Astrocyte (in vitro differentiated cells and primary cell): ENCODE data around the gene CFAP119. TPM values are rescaled to one million over a fixed set of nuclear protein-coding genes. Genes with fewer than 3 reads are reported as not detected.

Experiments
- DNase-seq: peaks from one replicate; pipeline ENCODE4 v3.0.0-alpha.2; 2010; ENCODE audit warnings: low read depth
- FAIRE-seq: peaks from 2 replicates; lab custom pipeline; 2011; peaks lifted over from hg19 to GRCh38; lab: Jason Lieb, UNC
- H2AFZ ChIP-seq: 2 replicates; pipeline ENCODE4 v1.6.0; 2012; ENCODE audit warnings: low read depth, low read length, inconsistent platforms
- H3K27ac ChIP-seq: 2 replicates; pipeline ENCODE4 v1.5.1; 2011; ENCODE audit warnings: low read depth, low read length, inconsistent platforms
- H3K27me3 ChIP-seq: 2 replicates; pipeline ENCODE4 v1.6.0; 2011; ENCODE audit warnings: low read length, inconsistent platforms; ENCODE audit not compliant: insufficient read depth
- H3K36me3 ChIP-seq: 2 replicates; pipeline ENCODE4 v1.5.1; 2011; ENCODE audit warnings: low read length, inconsistent platforms; ENCODE audit not compliant: insufficient read depth
- H3K4me1 ChIP-seq: 2 replicates; pipeline ENCODE4 v1.5.1; 2011; ENCODE audit warnings: low read length, inconsistent platforms; ENCODE audit not compliant: insufficient read depth
- H3K4me2 ChIP-seq: 2 replicates; pipeline ENCODE4 v1.6.0; 2012; ENCODE audit warnings: low read length, inconsistent platforms
- H3K4me3 ChIP-seq: 2 replicates; pipeline ENCODE4 v1.5.1; 2011; ENCODE audit warnings: low read depth, mild to moderate bottlenecking, low read length, inconsistent platforms; ENCODE audit not compliant: insufficient read depth
- H3K79me2 ChIP-seq: 2 replicates; pipeline ENCODE4 v1.6.0; 2012; ENCODE audit warnings: mild to moderate bottlenecking, low read length, inconsistent platforms; ENCODE audit not compliant: insufficient read depth
- H3K9ac ChIP-seq: 2 replicates; pipeline ENCODE4 v1.6.0; 2012; ENCODE audit warnings: mild to moderate bottlenecking, low read length, inconsistent platforms
- H3K9me3 ChIP-seq: 2 replicates; pipeline ENCODE4 v1.5.1; 2012; ENCODE audit warnings: low read depth, mild to moderate bottlenecking, low read length, inconsistent platforms; ENCODE audit not compliant: insufficient read depth
- H4K20me1 ChIP-seq: 2 replicates; pipeline ENCODE4 v1.6.0; 2012; ENCODE audit warnings: low read length, inconsistent platforms; ENCODE audit not compliant: insufficient read depth
- H3K27ac Mint-ChIP-seq: one replicate; pipeline ENCODE4 v1.8.0; 2021; ENCODE audit warnings: mild to moderate bottlenecking, mixed read lengths; ENCODE audit not compliant: unreplicated experiment
- H3K27me3 Mint-ChIP-seq: one replicate; pipeline ENCODE4 v1.8.0; 2021; ENCODE audit warnings: low read depth, mixed read lengths; ENCODE audit not compliant: unreplicated experiment
- H3K36me3 Mint-ChIP-seq: one replicate; pipeline ENCODE4 v1.8.0; 2021; ENCODE audit warnings: low read depth, mixed read lengths; ENCODE audit not compliant: unreplicated experiment
- H3K4me1 Mint-ChIP-seq: one replicate; pipeline ENCODE4 v1.8.0; 2021; ENCODE audit warnings: low read depth, mixed read lengths; ENCODE audit not compliant: unreplicated experiment
- H3K4me3 Mint-ChIP-seq: one replicate; pipeline ENCODE4 v1.8.0; 2021; ENCODE audit warnings: mild to moderate bottlenecking, moderate library complexity, mixed read lengths; ENCODE audit not compliant: unreplicated experiment
- H3K9me3 Mint-ChIP-seq: one replicate; pipeline ENCODE4 v1.8.0; 2021; ENCODE audit warnings: mild to moderate bottlenecking, mixed read lengths; ENCODE audit not compliant: unreplicated experiment
- EZH2 ChIP-seq: IDR thresholded peaks from 2 replicates; pipeline ENCODE4 v1.6.1; 2012; ENCODE audit warnings: mild to moderate bottlenecking, low read length, inconsistent platforms; ENCODE audit not compliant: insufficient read depth
- total RNA-seq: library from RNA; stranded (reverse); gene quantifications from 2 replicates; pipeline ENCODE4 v1.2.1, GENCODE V29; 2021
- TF ChIP-seq, protein P1 (sequence below): IDR thresholded peaks from 2 replicates; pipeline ENCODE4 v1.5.1; 2011; ENCODE audit warnings: low read depth, mild to moderate bottlenecking, inconsistent platforms, low read length, moderate library complexity; ENCODE audit not compliant: insufficient read depth

Gene CFAP119
- total RNA-seq, 1 donor from 2014 or later, result 4.0 TPM

DNA sequence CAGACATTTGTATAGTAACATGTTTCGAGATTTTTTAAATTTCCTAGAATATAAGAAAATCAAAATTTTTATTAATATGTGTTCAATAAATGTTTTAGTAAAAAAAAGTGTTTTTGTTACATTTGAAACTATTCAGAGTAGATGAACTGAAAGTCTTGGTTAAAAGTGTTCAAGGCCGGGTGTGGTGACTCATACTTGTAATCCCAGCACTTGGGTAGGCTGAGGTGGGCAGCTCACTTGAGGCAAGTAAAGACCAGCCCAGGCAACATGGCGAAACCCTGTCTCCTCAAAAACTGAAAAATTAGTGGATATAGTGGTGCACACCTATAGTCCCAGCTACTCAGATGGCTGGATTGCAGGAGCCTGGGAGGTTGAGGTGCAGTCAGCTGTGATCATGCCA is 30.5 kb downstream of the CFAP119 start:
- peaks cover 49% of the 10 kb centered on the region for H3K36me3 ChIP-seq
- DNase-seq, result no peak
- Mint-ChIP-seq H3K4me1 (no peaks in the 10 kb centered on the region), H3K36me3 (peaks cover 14% of the 10 kb centered on the region), H3K27ac (no peak overlapping the region), H3K4me3 (no peak overlapping the region), H3K9me3 (no peaks in the 10 kb centered on the region), H3K27me3 (no peaks in the 10 kb centered on the region)
- peaks cover 28% of the 10 kb centered on the region for H3K79me2 ChIP-seq
- H3K4me1 ChIP-seq, result no peaks in the 10 kb centered on the region
- no peaks in the 10 kb centered on the region for H3K27me3 ChIP-seq
- peaks cover 48% of the 10 kb centered on the region for H4K20me1 ChIP-seq
- H3K4me3 ChIP-seq, result no peak overlapping the region
- TF ChIP-seq, protein P1, sequence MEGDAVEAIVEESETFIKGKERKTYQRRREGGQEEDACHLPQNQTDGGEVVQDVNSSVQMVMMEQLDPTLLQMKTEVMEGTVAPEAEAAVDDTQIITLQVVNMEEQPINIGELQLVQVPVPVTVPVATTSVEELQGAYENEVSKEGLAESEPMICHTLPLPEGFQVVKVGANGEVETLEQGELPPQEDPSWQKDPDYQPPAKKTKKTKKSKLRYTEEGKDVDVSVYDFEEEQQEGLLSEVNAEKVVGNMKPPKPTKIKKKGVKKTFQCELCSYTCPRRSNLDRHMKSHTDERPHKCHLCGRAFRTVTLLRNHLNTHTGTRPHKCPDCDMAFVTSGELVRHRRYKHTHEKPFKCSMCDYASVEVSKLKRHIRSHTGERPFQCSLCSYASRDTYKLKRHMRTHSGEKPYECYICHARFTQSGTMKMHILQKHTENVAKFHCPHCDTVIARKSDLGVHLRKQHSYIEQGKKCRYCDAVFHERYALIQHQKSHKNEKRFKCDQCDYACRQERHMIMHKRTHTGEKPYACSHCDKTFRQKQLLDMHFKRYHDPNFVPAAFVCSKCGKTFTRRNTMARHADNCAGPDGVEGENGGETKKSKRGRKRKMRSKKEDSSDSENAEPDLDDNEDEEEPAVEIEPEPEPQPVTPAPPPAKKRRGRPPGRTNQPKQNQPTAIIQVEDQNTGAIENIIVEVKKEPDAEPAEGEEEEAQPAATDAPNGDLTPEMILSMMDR, result no peak
- no peak for TF ChIP-seq EZH2
- H3K27ac ChIP-seq, result no peak overlapping the region
- H3K9me3 ChIP-seq, result no peaks in the 10 kb centered on the region
- no peak for FAIRE-seq
- no peak overlapping the region for H2AFZ ChIP-seq
- H3K4me2 ChIP-seq, result no peak overlapping the region
- H3K9ac ChIP-seq, result no peak overlapping the region

DNA sequence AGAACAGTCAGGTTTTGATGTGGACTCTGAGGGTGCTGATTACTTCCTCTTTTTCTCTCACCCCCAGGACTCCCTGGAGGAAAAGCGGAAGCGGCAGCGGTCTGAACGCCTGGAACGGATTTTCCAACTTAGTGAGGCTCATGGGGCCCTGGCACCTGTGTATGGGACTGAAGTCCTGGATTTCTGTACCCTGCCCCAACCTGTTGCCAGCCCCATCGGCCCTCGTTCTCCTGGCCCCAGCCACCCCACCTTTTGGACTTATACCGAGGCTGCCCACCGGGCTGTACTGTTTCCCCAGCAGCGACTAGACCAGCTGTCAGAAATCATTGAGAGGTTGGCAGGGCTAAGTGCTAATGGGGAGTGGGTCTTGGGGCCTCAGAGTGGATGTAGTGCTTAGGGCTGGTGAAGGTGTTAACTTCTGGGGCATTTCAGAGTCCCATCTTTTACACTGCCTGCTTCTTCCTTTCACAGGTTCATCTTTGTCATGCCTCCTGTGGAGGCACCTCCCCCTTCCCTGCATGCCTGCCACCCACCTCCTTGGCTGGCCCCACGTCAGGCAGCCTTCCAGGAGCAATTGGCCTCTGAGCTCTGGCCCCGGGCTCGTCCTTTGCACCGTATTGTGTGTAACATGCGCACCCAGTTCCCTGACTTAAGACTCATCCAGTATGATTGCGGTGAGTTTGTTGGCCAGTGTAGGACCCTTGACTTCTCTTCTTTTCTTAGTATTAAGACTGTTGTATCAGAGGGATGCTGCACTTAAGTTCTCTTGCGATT is 32.8 kb downstream of the CFAP119 start:
- H3K4me3 Mint-ChIP-seq, result no peak overlapping the region
- Histone ChIP-seq H3K4me2 (no peak overlapping the region), H2AFZ (no peak overlapping the region), H3K27ac (no peak overlapping the region), H3K4me1 (no peaks in the 10 kb centered on the region), H3K79me2 (peaks cover 48% of the 10 kb centered on the region), H3K4me3 (no peak overlapping the region), H4K20me1 (peaks cover 56% of the 10 kb centered on the region), H3K9ac (no peak overlapping the region), H3K9me3 (no peaks in the 10 kb centered on the region), H3K27me3 (no peaks in the 10 kb centered on the region), H3K36me3 (peaks cover 46% of the 10 kb centered on the region)
- TF ChIP-seq, protein P1, result no peak
- TF ChIP-seq EZH2, result no peak
- H3K27me3 Mint-ChIP-seq, result no peaks in the 10 kb centered on the region
- H3K4me1 Mint-ChIP-seq, result no peaks in the 10 kb centered on the region
- FAIRE-seq (no peak), DNase-seq (no peak)
- H3K9me3 Mint-ChIP-seq, result no peaks in the 10 kb centered on the region
- peaks cover 22% of the 10 kb centered on the region for H3K36me3 Mint-ChIP-seq
- H3K27ac Mint-ChIP-seq, result no peak overlapping the region

DNA sequence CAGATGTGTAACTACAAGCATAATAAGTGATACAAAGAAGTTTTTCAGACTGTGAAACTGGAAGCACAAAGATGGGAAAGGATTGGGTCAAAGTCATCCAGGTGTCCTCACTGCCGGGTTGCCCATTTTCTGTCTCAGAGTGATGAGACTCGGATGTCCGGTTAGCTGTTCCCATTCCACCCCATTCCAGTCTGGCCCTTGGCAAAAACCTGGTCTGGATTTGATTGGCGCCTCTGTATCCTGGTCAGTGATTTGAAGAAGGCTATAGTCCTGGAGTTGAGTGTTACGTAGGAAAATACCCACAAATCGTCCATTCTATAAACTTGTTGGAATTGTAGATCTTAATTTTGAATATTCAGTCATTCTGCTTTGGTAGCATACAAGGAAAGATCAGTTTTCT is 33.5 kb downstream of the CFAP119 start:
- no peak for FAIRE-seq
- Mint-ChIP-seq H3K9me3 (no peaks in the 10 kb centered on the region), H3K27me3 (no peaks in the 10 kb centered on the region), H3K27ac (no peak overlapping the region), H3K4me1 (no peaks in the 10 kb centered on the region), H3K36me3 (peaks cover 29% of the 10 kb centered on the region), H3K4me3 (no peak overlapping the region)
- Histone ChIP-seq H3K9ac (no peak overlapping the region), H3K27ac (no peak overlapping the region), H4K20me1 (peaks cover 61% of the 10 kb centered on the region), H3K4me1 (no peaks in the 10 kb centered on the region), H3K4me2 (no peak overlapping the region), H3K9me3 (no peaks in the 10 kb centered on the region), H3K36me3 (peaks cover 47% of the 10 kb centered on the region), H3K4me3 (no peak overlapping the region), H2AFZ (no peak overlapping the region), H3K79me2 (peaks cover 54% of the 10 kb centered on the region), H3K27me3 (no peaks in the 10 kb centered on the region)
- TF ChIP-seq EZH2, result no peak
- TF ChIP-seq, protein P1, result no peak
- no peak for DNase-seq
